Heart right ventricle (tissue), 16 donors: ENCODE measurements around the gene CRHR1. TPM values are rescaled to one million over a fixed set of nuclear protein-coding genes. Genes with fewer than 3 reads are reported as not detected.

Source experiments
- ATAC-seq, 8 donors: fragments of 200-7000 bp; cut with Tn5 transposase; one replicate each; pipeline ENCODE4 v1.9.1; 2020; ENCODE audit warnings: mild to moderate bottlenecking in 8 of 8, moderate library complexity in 8 of 8, moderate number of reproducible peaks in 1 of 8
- DNase-seq, 2 donors: peaks; one replicate each; pipeline ENCODE4 v3.0.0-alpha.2; 2020
- H3K27ac ChIP-seq, 10 donors: fragments of 200-600 bp; sonication (generic) in 2 of 10; one replicate each; pipeline versions ENCODE4 v1.5.0 to v1.8.0; 2020 to 2022; ENCODE audit warnings: mild to moderate bottlenecking in 3 of 10
- H3K27me3 ChIP-seq, 7 donors: fragments of 200-600 bp; one replicate each; pipeline ENCODE4 v1.8.0; 2021 to 2022; ENCODE audit warnings: mild to moderate bottlenecking in 2 of 7
- H3K36me3 ChIP-seq, 9 donors: fragments of 200-600 bp; sonication (generic) in 1 of 9; one replicate each; pipeline versions ENCODE4 v1.5.0 to v1.8.0; 2020 to 2022; ENCODE audit warnings: mild to moderate bottlenecking in 2 of 9
- H3K4me1 ChIP-seq, 9 donors: fragments of 200-600 bp; sonication (generic) in 1 of 9; one replicate each; pipeline versions ENCODE4 v1.5.0 to v1.8.0; 2020 to 2022; ENCODE audit warnings: mild to moderate bottlenecking in 4 of 9
- H3K4me3 ChIP-seq, 10 donors: fragments of 200-600 bp; sonication (generic) in 2 of 10; one replicate each; pipeline versions ENCODE4 v1.5.0 to v1.8.0; 2020 to 2022; ENCODE audit warnings: mild to moderate bottlenecking in 7 of 10, moderate library complexity in 2 of 10
- H3K9me3 ChIP-seq, 11 donors: fragments of 200-600 bp in 10 of 11; sonication (generic) in 2 of 11; one replicate each; pipeline versions ENCODE4 v1.5.0 to v1.8.0; 2013 to 2022; ENCODE audit warnings: mild to moderate bottlenecking in 2 of 11, control low read depth in 1 of 11, moderate library complexity in 1 of 11
- WGBS, 2 donors: extraction: QIAGEN DNeasy Blood & Tissue Kit; methylation state at CpG; one replicate each; pipeline ENCODE4 v1.1.7; 2013; ENCODE audit warnings: inconsistent platforms in 1 of 2; 5-methylcytosine and 5-hydroxymethylcytosine counted together
- intact Hi-C, 10 donors: fragments of 100-400 bp; cut with DNase I; formaldehyde crosslinking; loops; one replicate each; pipeline versions ENCODE4 v1.11.1 to v1.14.2; 2022
- polyA plus RNA-seq, 2 donors: library from polyadenylated mRNA; stranded (reverse); fragments of 200-250 nt; gene quantifications; one replicate each; pipeline ENCODE4 v1.2.3, GENCODE V29; 2013
- total RNA-seq, 10 donors: library from RNA; stranded (reverse); fragmentation: NEBNext Ultra II Directional in 3 of 10; extraction: Animal tissue kit (Norgen Biotek cat#: 25700) in 3 of 10; gene quantifications; one replicate each; pipeline versions ENCODE4 v1.2.1 to v1.2.4, GENCODE V29; 2021 to 2023
- TF ChIP-seq, protein P1 (sequence below), 9 donors: fragments of 200-600 bp; sonication (generic) in 2 of 9; IDR thresholded peaks; one replicate each; pipeline versions ENCODE4 v1.5.0 to v1.8.0; 2021 to 2022; ENCODE audit warnings: antibody characterized with exemption in 9 of 9, mild to moderate bottlenecking in 5 of 9, moderate library complexity in 1 of 9
- donor health status: Arrhythmogenic right ventricular cardiomyopathy.
- donor health status: ischemic (EF 13 %, LVEDD 7.1; RV severe dilation, severe dysfunction).
- donor health status: healthy with polysubstance abuse.
- donor health status: DM: no; HTN: yes; CAD: no.
- donor health status: DM: no; HTN: no; CAD: no.
- donor health status: ischemic (EF 25% LVEDD 6.9; RV normal size, moderate dysfunction).
- donor health status: ischemic (EF 25% LVEDD 5.7; RV mildly dilated, moderate dysfunction).
- donor health status: healthy.
- donor health status: DM: yes; HTN: yes; CAD: no.
- donor health status: Ischemic cardiomyopathy.
- donor health status: ischemic (EF 35%, LVEDD 5.7; RV mildly dilated, moderate dysfunction).
- donor health status: nonischemic (EF 11% LVEDD 7.7; RV severe dilation, severe dysfunction).
- donor health status: DM: yes; HTN: yes; CAD: no.
- donor health status: PGD.
- donor health status: ischemic (EF 29% LVEDD 5.4; RV normal size, mild dysfunction).
- donor health status: nonischemic (EF 23%, LVEDD 6.1; RV moderate dilation, normal function).

CRHR1 gene
- total and polyA plus RNA-seq, 12 donors: 0.30 to 0.63 TPM; not detected in 10

DNA sequence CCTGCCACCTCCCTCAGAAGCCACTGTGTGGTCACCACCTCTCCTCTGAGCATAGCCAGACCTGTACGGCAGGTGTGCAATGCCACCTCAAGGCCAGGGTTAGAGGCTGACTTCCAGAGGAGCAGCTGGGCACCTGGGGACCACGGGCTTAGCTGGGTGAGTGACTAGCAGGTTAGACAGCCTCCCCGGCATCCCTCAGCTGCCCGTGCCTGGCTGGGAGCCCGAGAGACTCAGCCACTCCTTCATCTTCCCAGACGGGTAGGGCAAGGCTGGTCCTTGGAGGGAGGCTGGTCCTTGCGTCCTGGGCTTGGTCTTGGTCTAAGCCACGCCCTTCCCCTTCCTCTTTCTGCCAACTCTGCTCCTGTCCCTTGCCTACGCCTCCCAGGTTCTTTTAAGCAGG lies 7.8 kb downstream of the CRHR1 start:
- ATAC-seq (no peak), DNase-seq (no peak)
- peaks cover 5 to 98% (median 80%) of the 10 kb centered on the region in 7 donors for H3K27me3 ChIP-seq
- H3K4me3 ChIP-seq: no peak overlapping the region
- H3K36me3 ChIP-seq: no peaks in the 10 kb centered on the region
- no peaks in the 10 kb centered on the region for H3K9me3 ChIP-seq
- WGBS, 2 donors: 47 to 48% methylated on average over 9 of the region's 9 CpGs
- intact Hi-C loops: loop anchor here in 1 of 10 donors (10.0 kb wide), 1 partner anchor 63 kb away; no protein-coding TSS in a partner anchor
- TF ChIP-seq, protein P1, sequence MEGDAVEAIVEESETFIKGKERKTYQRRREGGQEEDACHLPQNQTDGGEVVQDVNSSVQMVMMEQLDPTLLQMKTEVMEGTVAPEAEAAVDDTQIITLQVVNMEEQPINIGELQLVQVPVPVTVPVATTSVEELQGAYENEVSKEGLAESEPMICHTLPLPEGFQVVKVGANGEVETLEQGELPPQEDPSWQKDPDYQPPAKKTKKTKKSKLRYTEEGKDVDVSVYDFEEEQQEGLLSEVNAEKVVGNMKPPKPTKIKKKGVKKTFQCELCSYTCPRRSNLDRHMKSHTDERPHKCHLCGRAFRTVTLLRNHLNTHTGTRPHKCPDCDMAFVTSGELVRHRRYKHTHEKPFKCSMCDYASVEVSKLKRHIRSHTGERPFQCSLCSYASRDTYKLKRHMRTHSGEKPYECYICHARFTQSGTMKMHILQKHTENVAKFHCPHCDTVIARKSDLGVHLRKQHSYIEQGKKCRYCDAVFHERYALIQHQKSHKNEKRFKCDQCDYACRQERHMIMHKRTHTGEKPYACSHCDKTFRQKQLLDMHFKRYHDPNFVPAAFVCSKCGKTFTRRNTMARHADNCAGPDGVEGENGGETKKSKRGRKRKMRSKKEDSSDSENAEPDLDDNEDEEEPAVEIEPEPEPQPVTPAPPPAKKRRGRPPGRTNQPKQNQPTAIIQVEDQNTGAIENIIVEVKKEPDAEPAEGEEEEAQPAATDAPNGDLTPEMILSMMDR (IDR thresholded peaks at IDR 0.05): no peak
- H3K27ac ChIP-seq: no peak overlapping the region
- H3K4me1 ChIP-seq: no peaks in the 10 kb centered on the region

DNA sequence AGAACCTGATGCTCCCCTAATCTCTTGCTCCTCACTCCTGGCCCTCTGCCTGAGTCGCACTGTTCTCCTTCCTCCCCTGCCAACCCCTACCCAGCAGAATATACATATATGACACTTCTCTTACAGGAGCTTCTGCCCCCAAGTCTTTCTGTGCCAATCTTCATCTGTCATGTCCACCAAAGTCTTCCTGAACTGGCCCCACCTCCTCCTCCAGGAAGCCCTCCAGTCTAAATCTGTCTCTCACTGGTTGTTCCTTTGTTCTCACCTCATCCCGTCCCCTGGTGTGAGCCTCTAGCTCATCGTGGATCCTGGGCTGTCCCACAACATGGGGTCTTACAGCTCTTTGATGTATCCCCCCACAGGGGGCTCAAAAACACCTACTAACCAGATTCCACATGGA lies 8.3 kb downstream of the CRHR1 start:
- intact Hi-C loops: loop anchor here in 1 of 10 donors (10.0 kb wide), 1 partner anchor 62 kb away; no protein-coding TSS in a partner anchor
- Histone ChIP-seq H3K4me1 (no peaks in the 10 kb centered on the region), H3K4me3 (no peak overlapping the region), H3K9me3 (no peaks in the 10 kb centered on the region), H3K27me3 (peaks cover 5 to 97% (median 84%) of the 10 kb centered on the region in 7 donors), H3K27ac (no peak overlapping the region), H3K36me3 (no peaks in the 10 kb centered on the region)
- 50% methylated on average over 3 of the region's 3 CpGs for WGBS, 2 donors
- no peak for ATAC-seq
- TF ChIP-seq, protein P1 (IDR thresholded peaks at IDR 0.05): no peak
- DNase-seq: no peak

DNA sequence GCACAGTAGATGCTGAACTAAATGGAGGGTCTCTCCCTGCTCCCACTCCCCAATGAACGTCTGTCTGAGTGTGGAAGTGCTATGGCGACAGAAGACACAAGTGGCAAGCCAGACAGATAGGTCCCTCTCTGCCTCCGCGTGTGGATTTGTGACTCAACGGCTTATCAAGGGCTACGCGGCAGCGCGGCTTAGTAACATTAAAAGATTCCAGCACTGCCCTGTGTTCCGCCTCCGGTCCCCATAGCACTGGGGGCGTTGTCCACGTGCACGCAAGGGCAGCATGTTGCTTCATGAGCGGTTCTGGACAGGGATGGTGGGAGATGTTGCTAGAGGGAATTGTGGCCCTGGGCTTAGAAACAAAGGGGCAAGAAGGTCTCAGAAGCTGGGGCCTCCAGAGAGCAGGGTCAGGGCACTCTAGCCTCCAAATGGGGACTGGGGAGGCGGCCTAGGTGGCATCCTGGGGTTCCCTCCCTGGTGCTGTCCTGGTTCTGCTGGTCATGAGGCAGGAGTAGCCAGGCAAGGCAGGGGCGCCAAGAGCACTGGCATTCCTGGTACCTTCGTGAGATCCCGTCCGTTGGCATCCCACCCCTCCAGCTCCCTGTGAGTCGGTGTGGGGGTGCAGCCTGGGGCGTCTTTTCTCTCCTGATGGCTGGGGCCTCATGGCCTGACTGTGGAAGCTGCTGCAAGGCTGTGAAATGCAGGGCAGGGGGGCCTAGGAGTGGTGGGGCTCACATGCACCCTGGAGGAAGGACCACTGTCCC lies 9.1 kb downstream of the CRHR1 start:
- TF ChIP-seq, protein P1 (IDR thresholded peaks at IDR 0.05): no peak
- no peak overlapping the region for H3K4me3 ChIP-seq
- intact Hi-C loops: loop anchor here in 1 of 10 donors (10.0 kb wide), 1 partner anchor 62 kb away; no protein-coding TSS in a partner anchor
- 57 to 64% methylated on average over 22 of the region's 22 CpGs for WGBS, 2 donors
- H3K4me1 ChIP-seq: no peaks in the 10 kb centered on the region
- no peaks in the 10 kb centered on the region for H3K9me3 ChIP-seq
- no peak overlapping the region for H3K27ac ChIP-seq
- no peaks in the 10 kb centered on the region for H3K36me3 ChIP-seq
- ATAC-seq: peak in 1 of 8 donors; percentile 18
- H3K27me3 ChIP-seq: peaks cover 5 to 98% (median 84%) of the 10 kb centered on the region in 7 donors
- no peak for DNase-seq

DNA sequence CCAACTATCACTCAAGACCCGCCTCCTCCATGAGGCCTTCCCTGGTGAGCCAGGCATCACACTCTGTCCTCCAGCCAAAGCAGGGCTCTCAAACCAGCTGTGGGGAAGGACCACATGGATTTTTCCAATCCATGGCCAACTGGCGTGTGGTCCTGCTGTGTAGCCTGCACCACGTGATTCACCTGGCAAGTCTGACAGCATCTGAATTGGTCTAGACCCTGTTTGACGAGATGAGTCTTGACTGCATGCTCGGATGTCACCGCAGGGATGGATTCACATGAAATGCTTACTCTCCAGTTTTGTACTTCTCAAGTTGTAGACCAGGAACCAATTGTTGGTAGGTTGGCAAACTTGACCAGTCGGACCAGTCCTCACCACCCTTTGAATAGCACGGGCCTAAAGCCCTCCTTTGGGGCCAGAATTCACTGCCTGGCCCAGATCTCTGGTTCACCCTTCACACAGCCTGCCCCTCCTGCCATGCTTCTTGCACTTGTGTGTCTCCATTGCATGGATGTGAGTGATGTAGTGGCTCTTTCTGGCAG lies 9.9 kb downstream of the CRHR1 start:
- no peaks in the 10 kb centered on the region for H3K9me3 ChIP-seq
- no peak overlapping the region for H3K27ac ChIP-seq
- intact Hi-C loops: loop anchor here in 1 of 10 donors (10.0 kb wide), 1 partner anchor 61 kb away; no protein-coding TSS in a partner anchor
- WGBS, 2 donors: 83 to 87% methylated on average over 8 of the region's 8 CpGs
- no peak for ATAC-seq
- no peaks in the 10 kb centered on the region for H3K36me3 ChIP-seq
- H3K4me1 ChIP-seq: no peaks in the 10 kb centered on the region
- TF ChIP-seq, protein P1 (IDR thresholded peaks at IDR 0.05): no peak
- H3K27me3 ChIP-seq: peaks cover 5 to 97% (median 83%) of the 10 kb centered on the region in 7 donors
- H3K4me3 ChIP-seq: no peak overlapping the region
- DNase-seq: no peak
